Activated naive CD4-positive, alpha-beta T cell treated with anti-CD3 and anti-CD28 coated beads, Interleukin-2, amount 10 ng/mL, durations not matched to agents 7 days and 5 days (primary cell): ENCODE results near the gene PIGH.
"Not testable (repeated sequence)": the region's sequence is repeated elsewhere in the genome, so short reads cannot be mapped to it uniquely, and the experiment has no call there.

Experiments used
- CTCF ChIA-PET: fragments of 350-600 bp; sonication (Branson Sonifier 250); formaldehyde crosslinking; loops from one replicate; lab custom pipeline; 2021; ENCODE audit warnings: antibody characterized with exemption; lab: Charles Lee
- DNase-seq: peaks from one replicate; pipeline ENCODE4 v3.0.0-alpha.2; 2020
- H3K27ac Mint-ChIP-seq: one replicate; pipeline ENCODE4 v1.8.0; 2021; ENCODE audit warnings: mild to moderate bottlenecking, moderate library complexity, mixed read lengths
- H3K27me3 Mint-ChIP-seq: one replicate; pipeline ENCODE4 v1.8.0; 2021; ENCODE audit warnings: mild to moderate bottlenecking, mixed read lengths
- H3K36me3 Mint-ChIP-seq: one replicate; pipeline ENCODE4 v1.8.0; 2021; ENCODE audit warnings: mixed read lengths
- H3K4me1 Mint-ChIP-seq: one replicate; pipeline ENCODE4 v1.8.0; 2021; ENCODE audit warnings: mixed read lengths
- H3K4me3 Mint-ChIP-seq: one replicate; pipeline ENCODE4 v1.8.0; 2021; ENCODE audit warnings: mild to moderate bottlenecking, moderate library complexity, mixed read lengths
- H3K9me3 Mint-ChIP-seq: one replicate; pipeline ENCODE4 v1.8.0; 2021; ENCODE audit warnings: mixed read lengths

PIGH gene

GRCh38 chr14:67593650-67594049, 6.4 kb downstream of the PIGH start:
- H3K27ac Mint-ChIP-seq, H3K9me3 Mint-ChIP-seq, DNase-seq, H3K4me3 Mint-ChIP-seq, H3K27me3 Mint-ChIP-seq, CTCF ChIA-PET: not testable (repeated sequence)
- Mint-ChIP-seq H3K4me1 (peaks cover 23% of the 10 kb centered on the region), H3K36me3 (peaks cover 24% of the 10 kb centered on the region)

GRCh38 chr14:67589204-67589770, 10.8 kb downstream of the PIGH start:
- Mint-ChIP-seq H3K27ac (no peak overlapping the region), H3K27me3 (no peaks in the 10 kb centered on the region), H3K9me3 (no peaks in the 10 kb centered on the region), H3K36me3 (peaks cover 14% of the 10 kb centered on the region), H3K4me3 (no peak overlapping the region), H3K4me1 (no peaks in the 10 kb centered on the region)
- CTCF ChIA-PET, result interaction anchor here (0.8 to 3.6 kb wide), 4 partner anchors 18 to 115 kb away, joined by 3 to 12 read pairs (median 4); no protein-coding TSS in a partner anchor
- no peak for DNase-seq

GRCh38 chr14:67586369-67586768, 13.7 kb downstream of the PIGH start:
- Mint-ChIP-seq H3K36me3 (peaks cover 11% of the 10 kb centered on the region), H3K4me3 (no peak overlapping the region), H3K27ac (no peak overlapping the region), H3K27me3 (no peaks in the 10 kb centered on the region), H3K9me3 (no peaks in the 10 kb centered on the region), H3K4me1 (peaks cover 8% of the 10 kb centered on the region)
- CTCF ChIA-PET, result interaction anchor here (1.2 to 5.1 kb wide), 5 partner anchors 14 to 117 kb away, joined by 3 to 51 read pairs (median 6); partner anchors contain the start of genes ARG2, PIGH and RDH12
- DNase-seq, result no peak

- no peak overlapping the region for H3K4me3 Mint-ChIP-seq
- no peaks in the 10 kb centered on the region for H3K27me3 Mint-ChIP-seq
- DNase-seq, result no peak
- no peak overlapping the region for H3K27ac Mint-ChIP-seq
- H3K36me3 Mint-ChIP-seq, result peaks cover 11% of the 10 kb centered on the region
- CTCF ChIA-PET, result interaction anchor here (0.7 to 5.7 kb wide), 9 partner anchors 13 to 118 kb away, joined by 3 to 51 read pairs (median 5); partner anchors contain the start of gene RDH12
- peaks cover 12% of the 10 kb centered on the region for H3K4me1 Mint-ChIP-seq
- H3K9me3 Mint-ChIP-seq, result no peaks in the 10 kb centered on the region
These were observed 15.1 kb downstream of the PIGH start for GRCh38 chr14:67584978-67585377.

- H3K4me1 Mint-ChIP-seq, result peaks cover 12% of the 10 kb centered on the region
- peak; percentile 55 for DNase-seq
- H3K27me3 Mint-ChIP-seq, result no peaks in the 10 kb centered on the region
- no peak overlapping the region for H3K27ac Mint-ChIP-seq
- CTCF ChIA-PET, result interaction anchor here (0.7 to 5.7 kb wide), 12 partner anchors 12 to 156 kb away, joined by 3 to 51 read pairs (median 4); partner anchors contain the start of gene RDH12
- no peaks in the 10 kb centered on the region for H3K9me3 Mint-ChIP-seq
- peaks cover 7% of the 10 kb centered on the region for H3K36me3 Mint-ChIP-seq
- no peak overlapping the region for H3K4me3 Mint-ChIP-seq
These were observed 16.1 kb downstream of the PIGH start for GRCh38 chr14:67583711-67584644.

GRCh38 chr14:67582061-67582460, 18.0 kb downstream of the PIGH start:
- no peak overlapping the region for H3K27ac Mint-ChIP-seq
- no peak overlapping the region for H3K4me3 Mint-ChIP-seq
- H3K4me1 Mint-ChIP-seq, result peaks cover 12% of the 10 kb centered on the region
- CTCF ChIA-PET, result interaction anchor here (0.7 to 5.7 kb wide), 5 partner anchors 10 to 155 kb away, joined by 3 to 34 read pairs (median 9); no protein-coding TSS in a partner anchor
- H3K27me3 Mint-ChIP-seq, result no peaks in the 10 kb centered on the region
- no peaks in the 10 kb centered on the region for H3K9me3 Mint-ChIP-seq
- DNase-seq, result no peak
- no peaks in the 10 kb centered on the region for H3K36me3 Mint-ChIP-seq

GRCh38 chr14:67581643-67582042, 18.4 kb downstream of the PIGH start:
- DNase-seq, result no peak
- Mint-ChIP-seq H3K27ac (no peak overlapping the region), H3K4me1 (peaks cover 12% of the 10 kb centered on the region), H3K36me3 (no peaks in the 10 kb centered on the region), H3K9me3 (no peaks in the 10 kb centered on the region), H3K27me3 (no peaks in the 10 kb centered on the region), H3K4me3 (no peak overlapping the region)
- CTCF ChIA-PET, result interaction anchor here (0.7 to 5.7 kb wide), 5 partner anchors 10 to 154 kb away, joined by 3 to 34 read pairs (median 10); no protein-coding TSS in a partner anchor

- H3K27me3 Mint-ChIP-seq, result peaks cover 6% of the 10 kb centered on the region
- no peak for DNase-seq
- H3K9me3 Mint-ChIP-seq, result no peaks in the 10 kb centered on the region
- no peak overlapping the region for H3K4me3 Mint-ChIP-seq
- H3K36me3 Mint-ChIP-seq, result no peaks in the 10 kb centered on the region
- CTCF ChIA-PET, result interaction anchor here (1.0 to 5.7 kb wide), 6 partner anchors 9 to 153 kb away, joined by 3 to 34 read pairs (median 10); no protein-coding TSS in a partner anchor
- peaks cover 12% of the 10 kb centered on the region for H3K4me1 Mint-ChIP-seq
- H3K27ac Mint-ChIP-seq, result no peak overlapping the region
These were observed 19.5 kb downstream of the PIGH start for GRCh38 chr14:67580336-67581171.

- no peaks in the 10 kb centered on the region for H3K9me3 Mint-ChIP-seq
- peaks cover 12% of the 10 kb centered on the region for H3K4me1 Mint-ChIP-seq
- H3K27ac Mint-ChIP-seq, result no peak overlapping the region
- peaks cover 6% of the 10 kb centered on the region for H3K27me3 Mint-ChIP-seq
- no peak overlapping the region for H3K4me3 Mint-ChIP-seq
- CTCF ChIA-PET, result interaction anchor here (0.8 to 5.7 kb wide), 4 partner anchors 8 to 152 kb away, joined by 3 to 34 read pairs (median 8); no protein-coding TSS in a partner anchor
- no peak for DNase-seq
- H3K36me3 Mint-ChIP-seq, result no peaks in the 10 kb centered on the region
These were observed 20.4 kb downstream of the PIGH start for GRCh38 chr14:67579636-67580035.

GRCh38 chr14:67579040-67579439, 21.0 kb downstream of the PIGH start:
- CTCF ChIA-PET, result interaction anchor here (0.8 to 2.8 kb wide), 2 partner anchors 125 to 151 kb away, joined by 3 to 14 read pairs; no protein-coding TSS in a partner anchor
- no peak overlapping the region for H3K4me3 Mint-ChIP-seq
- peaks cover 12% of the 10 kb centered on the region for H3K4me1 Mint-ChIP-seq
- no peaks in the 10 kb centered on the region for H3K36me3 Mint-ChIP-seq
- H3K27me3 Mint-ChIP-seq, result peaks cover 6% of the 10 kb centered on the region
- no peak overlapping the region for H3K27ac Mint-ChIP-seq
- no peak for DNase-seq
- H3K9me3 Mint-ChIP-seq, result no peaks in the 10 kb centered on the region

- no peak overlapping the region for H3K4me3 Mint-ChIP-seq
- CTCF ChIA-PET, result interaction anchor here (0.6 to 1.2 kb wide), 3 partner anchors 125 to 151 kb away, joined by 3 to 7 read pairs (median 3); no protein-coding TSS in a partner anchor
- no peaks in the 10 kb centered on the region for H3K36me3 Mint-ChIP-seq
- no peaks in the 10 kb centered on the region for H3K9me3 Mint-ChIP-seq
- DNase-seq, result no peak
- H3K27me3 Mint-ChIP-seq, result peaks cover 6% of the 10 kb centered on the region
- peaks cover 12% of the 10 kb centered on the region for H3K4me1 Mint-ChIP-seq
- no peak overlapping the region for H3K27ac Mint-ChIP-seq
These were observed 21.9 kb downstream of the PIGH start for GRCh38 chr14:67577909-67578749.

GRCh38 chr14:67577181-67577808, 22.8 kb downstream of the PIGH start:
- Mint-ChIP-seq H3K9me3 (no peaks in the 10 kb centered on the region), H3K27ac (no peak overlapping the region), H3K4me1 (peaks cover 12% of the 10 kb centered on the region), H3K27me3 (peaks cover 6% of the 10 kb centered on the region), H3K4me3 (no peak overlapping the region), H3K36me3 (no peaks in the 10 kb centered on the region)
- CTCF ChIA-PET, result interaction anchor here (0.6 to 1.7 kb wide), 5 partner anchors 10 to 150 kb away, joined by 3 to 8 read pairs (median 3); no protein-coding TSS in a partner anchor
- DNase-seq, result no peak
